ENCODE measurements around the gene PYCARD.

DNA sequence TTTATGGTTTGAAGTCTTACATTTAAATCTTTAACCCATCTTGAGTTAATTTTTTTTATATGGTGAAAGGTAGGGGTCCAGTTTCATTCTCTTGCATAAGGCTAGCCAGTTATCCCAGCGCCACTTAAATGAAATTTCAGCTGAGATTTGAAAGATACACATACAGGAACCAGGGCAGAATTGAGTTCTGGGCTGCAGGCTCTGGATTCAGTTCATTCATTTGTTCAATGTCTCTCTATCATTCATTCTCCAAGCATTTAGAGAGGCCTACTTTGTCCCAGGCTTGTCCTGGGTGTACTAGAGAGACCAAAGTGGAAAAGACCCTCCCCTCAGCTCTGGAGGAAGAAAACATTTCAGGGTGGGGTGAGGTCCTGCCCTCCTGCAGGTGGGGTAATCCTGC, 10.8 kb upstream of the PYCARD start:
- TF ChIP-seq, protein P1, sequence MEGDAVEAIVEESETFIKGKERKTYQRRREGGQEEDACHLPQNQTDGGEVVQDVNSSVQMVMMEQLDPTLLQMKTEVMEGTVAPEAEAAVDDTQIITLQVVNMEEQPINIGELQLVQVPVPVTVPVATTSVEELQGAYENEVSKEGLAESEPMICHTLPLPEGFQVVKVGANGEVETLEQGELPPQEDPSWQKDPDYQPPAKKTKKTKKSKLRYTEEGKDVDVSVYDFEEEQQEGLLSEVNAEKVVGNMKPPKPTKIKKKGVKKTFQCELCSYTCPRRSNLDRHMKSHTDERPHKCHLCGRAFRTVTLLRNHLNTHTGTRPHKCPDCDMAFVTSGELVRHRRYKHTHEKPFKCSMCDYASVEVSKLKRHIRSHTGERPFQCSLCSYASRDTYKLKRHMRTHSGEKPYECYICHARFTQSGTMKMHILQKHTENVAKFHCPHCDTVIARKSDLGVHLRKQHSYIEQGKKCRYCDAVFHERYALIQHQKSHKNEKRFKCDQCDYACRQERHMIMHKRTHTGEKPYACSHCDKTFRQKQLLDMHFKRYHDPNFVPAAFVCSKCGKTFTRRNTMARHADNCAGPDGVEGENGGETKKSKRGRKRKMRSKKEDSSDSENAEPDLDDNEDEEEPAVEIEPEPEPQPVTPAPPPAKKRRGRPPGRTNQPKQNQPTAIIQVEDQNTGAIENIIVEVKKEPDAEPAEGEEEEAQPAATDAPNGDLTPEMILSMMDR (IDR thresholded peaks at IDR 0.05): no peak
- TF ChIP-seq POLR2A (IDR thresholded peaks at IDR 0.05) (no peak), POLR2AphosphoS5 (IDR thresholded peaks at IDR 0.05) (no peak)
